Measurements from ENCODE around the gene RAB7B. TPM values are rescaled to one million over a fixed set of nuclear protein-coding genes. Genes with fewer than 3 reads are reported as not detected.

The RAB7B gene
- total and polyA plus RNA-seq, 2 of the 4 experiments (the other 2 are of a cell fraction): 9.1 to 14.7 TPM

GRCh38 chr1:205963352-205964155 is 39.6 kb downstream of the RAB7B start:
- TF ChIP-seq, protein P1, sequence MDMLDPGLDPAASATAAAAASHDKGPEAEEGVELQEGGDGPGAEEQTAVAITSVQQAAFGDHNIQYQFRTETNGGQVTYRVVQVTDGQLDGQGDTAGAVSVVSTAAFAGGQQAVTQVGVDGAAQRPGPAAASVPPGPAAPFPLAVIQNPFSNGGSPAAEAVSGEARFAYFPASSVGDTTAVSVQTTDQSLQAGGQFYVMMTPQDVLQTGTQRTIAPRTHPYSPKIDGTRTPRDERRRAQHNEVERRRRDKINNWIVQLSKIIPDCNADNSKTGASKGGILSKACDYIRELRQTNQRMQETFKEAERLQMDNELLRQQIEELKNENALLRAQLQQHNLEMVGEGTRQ (IDR thresholded peaks at IDR 0.05; ENCODE audit: low read depth, low read length): no peak
- TF ChIP-seq CTCF (conservative IDR thresholded peaks at IDR 0.05; ENCODE audit: low read depth, low read length) (no peak), FOS (IDR thresholded peaks at IDR 0.05; ENCODE audit: low read depth, low read length) (0 out of 2 replicates have a peak, but pooled peaks have one; percentile 30), MAFK (IDR thresholded peaks at IDR 0.05; ENCODE audit: low read depth, low read length) (no peak), CEBPB (IDR thresholded peaks at IDR 0.05; ENCODE audit: low read depth, low read length) (peak; percentile 88), RFX5 (IDR thresholded peaks at IDR 0.05; ENCODE audit: low read depth, low read length) (no peak), RAD21 (IDR thresholded peaks at IDR 0.05; ENCODE audit: low read length) (no peak), CHD1 (IDR thresholded peaks at IDR 0.05; ENCODE audit: low read depth, low read length) (no peak), MXI1 (IDR thresholded peaks at IDR 0.05; ENCODE audit: borderline replicate concordance, low read depth, low read length) (no peak), POLR2A (IDR thresholded peaks at IDR 0.05; ENCODE audit: low read depth, low read length) (no peak)
- TF ChIP-seq, protein P2, sequence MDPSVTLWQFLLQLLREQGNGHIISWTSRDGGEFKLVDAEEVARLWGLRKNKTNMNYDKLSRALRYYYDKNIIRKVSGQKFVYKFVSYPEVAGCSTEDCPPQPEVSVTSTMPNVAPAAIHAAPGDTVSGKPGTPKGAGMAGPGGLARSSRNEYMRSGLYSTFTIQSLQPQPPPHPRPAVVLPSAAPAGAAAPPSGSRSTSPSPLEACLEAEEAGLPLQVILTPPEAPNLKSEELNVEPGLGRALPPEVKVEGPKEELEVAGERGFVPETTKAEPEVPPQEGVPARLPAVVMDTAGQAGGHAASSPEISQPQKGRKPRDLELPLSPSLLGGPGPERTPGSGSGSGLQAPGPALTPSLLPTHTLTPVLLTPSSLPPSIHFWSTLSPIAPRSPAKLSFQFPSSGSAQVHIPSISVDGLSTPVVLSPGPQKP (IDR thresholded peaks at IDR 0.05; ENCODE audit: borderline replicate concordance, low read depth, low read length): no peak
- BruUV-seq (replicated peaks): no TSS peak
- DNase-seq (peak; percentile 72), ATAC-seq (ENCODE audit: low read depth) (peak; percentile 24; the same call in 1 of the 2 replicates)
- Histone ChIP-seq H2AK9ac (replicated peaks; ENCODE audit: low read depth, low read length, poor library complexity) (peak overlapping the region; percentile 48), H3K9me3 (ENCODE audit: control insufficient read depth, insufficient read depth, low read length) (no peaks in the 10 kb centered on the region), H2AK5ac (ENCODE audit: low read depth, low read length) (no peak overlapping the region), H4K5ac (ENCODE audit: low read depth, low read length) (no peak overlapping the region), H4K20me1 (ENCODE audit: insufficient read depth, low read length) (no peaks in the 10 kb centered on the region), H3K27ac (ENCODE audit: insufficient read depth, low read length) (no peak overlapping the region), H3K4me3 (ENCODE audit: insufficient read depth, low read depth, low read length) (no peak overlapping the region), H3K4me1 (ENCODE audit: control insufficient read depth, insufficient read depth, low read length) (no peaks in the 10 kb centered on the region), H3K4me2 (ENCODE audit: low read depth, low read length) (no peak overlapping the region), H3K56ac (ENCODE audit: extremely low read depth, insufficient read depth, low read length) (no peak overlapping the region), H2AFZ (replicated peaks; ENCODE audit: low read length, poor library complexity) (no peak overlapping the region), H2BK5ac (ENCODE audit: low read depth, low read length, poor library complexity, severe bottlenecking) (no peak overlapping the region), H3K18ac (ENCODE audit: low read depth, low read length) (no peak overlapping the region), H4K8ac (ENCODE audit: low read depth in 2 of 2, low read length in 2 of 2) (no peak overlapping the region), H2BK15ac (ENCODE audit: low read depth, low read length) (no peak overlapping the region; the same call in 2 of the 3 replicates), H4K91ac (ENCODE audit: insufficient read depth, low read depth, low read length) (no peak overlapping the region), H3K36me3 (ENCODE audit: control insufficient read depth, insufficient read depth, low read length) (no peaks in the 10 kb centered on the region), H2BK120ac (ENCODE audit: low read depth, low read length) (no peak overlapping the region), H3K9me1 (ENCODE audit: insufficient read depth, low read length) (no peaks in the 10 kb centered on the region; the same call in 1 of the 2 replicates), H3K79me1 (ENCODE audit: low read depth in 1 of 2, low read length in 2 of 2) (no peaks in the 10 kb centered on the region), H3K14ac (replicated peaks; ENCODE audit: low read depth, low read length) (no peak overlapping the region), H3K9ac (ENCODE audit: low read depth, low read length) (no peak overlapping the region), H2BK20ac (ENCODE audit: low read depth, low read length) (no peak overlapping the region), H3K4ac (ENCODE audit: low read depth, low read length) (no peak overlapping the region), H3K23ac (ENCODE audit: low read depth, low read length) (no peak overlapping the region), H3K27me3 (ENCODE audit: control insufficient read depth, insufficient read depth, low read length) (peaks cover 47% of the 10 kb centered on the region)
- POLR2A ChIA-PET (ENCODE audit: unreplicated experiment): no interaction called here
- intact Hi-C loops (cut with micrococcal nuclease) (no loop called here), in situ Hi-C loops (cut with MboI; ENCODE audit: low sequenced_read_pairs) (no loop called here), dilution Hi-C loops (cut with HindIII; ENCODE audit: low sequenced_read_pairs, unreplicated experiment) (no loop called here)
- CTCF ChIA-PET: no interaction called here
- WGBS, 2 experiments (ENCODE audit: extremely low coverage in 2 of 2, insufficient read length in 1 of 2): 94% methylated on average over 7 of the region's 16 CpGs; no CpG with 5 or more reads in 1 of the 2 experiments

Measured in IMR-90 (cell line).